H4 (cell line): ENCODE data around the gene CRACR2B. TPM values are rescaled to one million over a fixed set of nuclear protein-coding genes. Genes with fewer than 3 reads are reported as not detected.

Experiments used
- DNase-seq: peaks from one replicate; pipeline ENCODE4 v3.0.0-alpha.2; 2015; ENCODE audit warnings: low spot score
- total RNA-seq: library from RNA; depleted of rRNA; stranded (reverse); fragments of >200 nt; shearing (Covaris generic); gene quantifications from 2 replicates; pipeline ENCODE4 v1.2.3, GENCODE V29; 2014

Gene CRACR2B
- total RNA-seq, 1 experiment from 2014 or later: not detected

DNA sequence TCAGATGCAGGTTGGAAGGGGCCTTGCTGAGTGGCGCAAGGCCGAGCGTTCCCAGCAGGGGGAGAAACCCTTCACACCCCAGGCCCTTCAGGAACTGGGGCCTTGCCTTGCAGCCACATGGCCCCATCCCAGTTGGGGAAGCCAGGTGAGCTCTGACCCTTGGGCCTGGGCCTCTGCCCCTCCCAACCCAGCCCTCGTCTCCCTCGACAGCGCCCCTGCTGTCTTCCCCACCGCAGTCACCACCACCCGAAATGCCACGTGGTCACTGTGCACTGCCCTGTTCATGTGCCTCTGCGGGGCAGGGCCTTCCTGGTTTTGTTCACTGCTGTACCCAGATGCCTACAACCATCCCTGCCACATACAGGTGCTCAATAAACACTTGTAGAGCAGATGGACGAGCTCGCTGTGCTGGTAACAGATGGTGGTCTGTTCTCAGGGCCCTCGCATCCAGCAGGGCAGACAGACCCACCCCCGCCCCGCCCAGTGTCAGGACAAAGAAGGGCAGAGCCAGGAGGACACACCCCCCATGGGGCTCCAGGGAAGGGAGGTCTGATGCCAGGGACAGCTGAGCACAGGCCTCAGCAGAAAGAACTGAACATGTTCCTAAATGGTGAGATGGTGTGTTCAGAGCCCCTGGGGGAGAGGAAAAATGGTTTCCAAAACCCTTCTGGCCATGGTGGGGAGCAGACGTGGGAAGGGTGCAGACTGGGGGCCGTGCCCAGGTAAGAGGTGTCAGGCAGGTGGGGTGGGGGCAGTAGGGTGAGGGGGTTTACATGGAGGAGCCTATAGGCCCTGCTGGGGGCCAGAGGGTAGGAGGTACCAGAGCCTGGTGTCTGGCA, 10.9 kb downstream of the CRACR2B start:
- DNase-seq: peak; percentile 70

GRCh38 chr11:839280-839623, 11.5 kb downstream of the CRACR2B start:
- no peak for DNase-seq

DNA sequence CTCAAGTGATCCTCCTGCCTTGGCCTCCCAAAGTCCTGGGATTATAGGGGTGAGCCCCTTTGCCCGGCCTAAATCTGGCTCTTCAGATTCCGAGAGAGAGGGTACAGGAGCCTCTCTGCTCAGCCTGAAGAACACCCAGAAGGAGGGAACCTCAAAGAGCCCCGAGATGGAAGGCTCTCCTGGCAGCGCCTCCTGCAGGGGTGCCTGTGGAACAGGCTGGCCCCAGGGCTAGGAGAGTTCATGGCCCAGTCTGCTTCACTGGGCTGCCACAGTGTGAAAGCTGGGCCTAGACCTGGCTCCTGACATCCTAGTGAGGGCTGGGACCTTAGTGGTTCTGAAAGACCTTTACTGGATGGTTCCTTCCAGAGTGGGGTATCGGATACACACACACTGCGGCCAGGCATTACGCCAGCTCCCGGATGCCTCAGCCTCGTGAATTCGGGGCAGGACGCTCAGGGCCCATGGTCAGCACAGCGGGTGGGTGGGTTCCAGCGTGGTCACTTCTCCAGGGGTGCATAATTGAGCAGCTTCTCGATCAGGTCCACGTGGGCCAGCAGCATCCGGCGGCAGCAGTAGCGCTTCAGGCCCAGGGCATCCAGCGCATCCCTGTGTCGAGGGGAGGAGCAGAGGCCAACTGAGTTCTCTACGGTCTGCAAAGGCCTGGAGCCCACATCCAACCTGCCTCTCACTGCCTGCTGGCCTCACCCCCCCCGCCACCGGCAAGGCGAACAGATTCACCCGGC, 12.3 kb downstream of the CRACR2B start:
- DNase-seq: no peak

- no peak for DNase-seq
These were observed 14.3 kb downstream of the CRACR2B start for GRCh38 chr11:841981-842369.

- peak; percentile 92 for DNase-seq
These were observed 14.8 kb downstream of the CRACR2B start, which contains the start of the genes POLR2L and TSPAN4 for GRCh38 chr11:842370-843002. TSS of gene POLR2L (minus strand) at chr11:842529. CDS start at chr11:842508, 21 bp downstream. TSS of gene TSPAN4 (plus strand) at chr11:842852. CDS start at chr11:850305, 7,453 bp downstream.

DNA sequence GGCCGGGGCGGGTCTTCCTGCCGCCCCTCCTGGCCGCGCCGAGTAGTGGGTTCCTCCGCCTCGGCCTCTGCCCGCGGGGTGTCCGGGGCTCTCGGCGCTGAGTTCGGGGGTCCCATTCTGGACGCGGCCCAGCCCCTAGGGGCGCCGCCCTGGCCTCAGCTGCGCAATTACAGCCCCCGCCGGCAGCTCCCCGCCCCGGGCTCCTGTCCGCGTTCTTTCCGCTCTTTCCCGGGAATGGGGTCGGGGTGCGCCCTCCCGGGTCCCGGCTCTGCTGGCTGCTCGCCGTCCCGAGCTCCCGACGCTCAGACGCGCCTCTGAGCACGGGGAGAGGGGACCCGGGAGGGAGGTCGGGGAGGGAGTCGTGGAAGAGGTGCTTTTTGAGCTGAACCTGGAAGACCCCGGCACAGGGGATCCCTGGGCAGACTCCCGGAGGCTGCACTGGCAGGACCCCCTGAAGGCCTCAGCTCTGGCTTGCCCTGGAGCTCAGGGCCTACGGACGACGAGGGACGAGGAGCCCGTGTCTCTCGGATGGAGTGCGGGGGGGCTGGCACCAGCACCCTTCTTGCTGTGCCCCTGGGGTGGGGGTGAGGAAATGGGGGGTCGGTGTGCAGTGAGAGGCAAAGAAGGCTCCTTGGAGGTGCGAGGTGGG, 15.5 kb downstream of the CRACR2B start:
- no peak for DNase-seq

DNA sequence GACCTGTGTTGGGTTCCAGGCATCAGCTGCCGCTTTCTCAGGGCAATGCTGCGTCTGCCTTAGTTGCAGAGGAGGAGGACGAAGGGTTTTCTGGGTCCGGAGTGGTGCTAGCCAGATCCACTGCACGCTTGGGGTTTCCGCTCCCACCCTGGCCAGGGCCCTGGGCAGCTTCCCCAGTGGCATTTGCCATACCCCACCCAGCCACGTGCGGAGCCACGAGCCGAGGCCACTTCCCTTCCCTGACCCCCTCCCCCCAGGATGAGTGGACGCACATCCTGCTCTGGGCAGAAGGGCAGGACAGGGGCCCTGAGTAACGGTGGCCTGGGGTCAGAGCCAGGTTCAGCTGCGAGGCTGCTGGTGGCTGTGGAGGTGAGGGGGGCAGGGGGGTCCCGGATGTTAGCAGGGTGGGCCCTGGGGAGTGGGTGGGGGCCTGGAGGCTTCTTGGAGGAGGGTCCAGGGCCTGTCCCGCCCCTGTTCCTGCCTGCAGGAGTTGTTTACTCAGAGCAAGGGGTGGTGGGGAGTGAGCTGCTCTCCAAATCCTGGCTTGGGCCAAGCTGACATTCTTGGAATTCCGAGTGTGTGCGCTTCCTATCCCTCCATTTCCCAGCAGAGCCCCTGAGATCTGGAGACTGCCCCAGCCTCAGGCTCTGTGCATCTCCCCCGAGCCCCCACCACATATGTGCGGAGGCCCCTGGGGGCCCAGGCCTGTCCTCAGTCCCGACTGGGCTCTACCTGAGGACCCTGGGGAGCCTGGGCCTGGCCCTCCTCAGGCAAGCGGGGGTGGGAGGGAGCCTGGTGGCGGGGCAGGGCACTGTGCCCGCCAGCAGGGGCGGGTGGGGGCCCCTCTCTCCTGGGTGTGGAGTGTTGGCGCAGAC, 16.3 kb downstream of the CRACR2B start:
- DNase-seq: peak; percentile 96

- DNase-seq: peak; percentile 95
These were observed 17.2 kb downstream of the CRACR2B start for GRCh38 chr11:844693-845644.

DNA sequence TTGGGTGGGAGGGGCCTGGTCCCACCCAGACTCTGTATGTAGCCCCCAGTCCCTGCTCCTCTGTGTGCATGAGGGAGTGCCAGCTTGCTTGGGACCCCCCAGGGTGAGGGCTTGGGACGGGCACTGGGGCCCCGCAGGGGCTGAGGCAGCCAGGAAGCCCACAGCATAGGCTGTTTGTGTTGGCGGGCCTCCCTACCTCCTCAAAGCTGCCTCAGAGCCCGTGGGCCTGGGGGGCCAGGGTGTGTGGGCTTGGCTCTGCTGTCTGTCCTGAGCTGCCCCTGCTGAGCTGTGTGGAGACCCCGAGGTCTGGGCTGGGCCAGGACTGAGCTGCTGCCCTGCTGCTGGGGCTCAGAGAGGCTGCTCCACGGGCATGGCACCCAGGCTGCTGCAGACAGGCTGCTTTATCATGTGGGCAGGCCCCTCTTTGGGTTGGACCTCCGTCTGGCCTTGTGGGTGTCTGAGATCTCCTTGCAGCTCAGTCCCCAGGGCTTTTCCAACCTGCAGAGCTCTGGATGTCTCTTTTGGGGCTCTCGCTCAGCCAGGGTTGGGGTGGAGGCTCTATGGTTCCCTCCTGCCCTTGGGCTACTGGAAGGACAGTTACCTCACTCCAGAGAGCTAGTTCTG, 18.3 kb downstream of the CRACR2B start:
- no peak for DNase-seq

DNA sequence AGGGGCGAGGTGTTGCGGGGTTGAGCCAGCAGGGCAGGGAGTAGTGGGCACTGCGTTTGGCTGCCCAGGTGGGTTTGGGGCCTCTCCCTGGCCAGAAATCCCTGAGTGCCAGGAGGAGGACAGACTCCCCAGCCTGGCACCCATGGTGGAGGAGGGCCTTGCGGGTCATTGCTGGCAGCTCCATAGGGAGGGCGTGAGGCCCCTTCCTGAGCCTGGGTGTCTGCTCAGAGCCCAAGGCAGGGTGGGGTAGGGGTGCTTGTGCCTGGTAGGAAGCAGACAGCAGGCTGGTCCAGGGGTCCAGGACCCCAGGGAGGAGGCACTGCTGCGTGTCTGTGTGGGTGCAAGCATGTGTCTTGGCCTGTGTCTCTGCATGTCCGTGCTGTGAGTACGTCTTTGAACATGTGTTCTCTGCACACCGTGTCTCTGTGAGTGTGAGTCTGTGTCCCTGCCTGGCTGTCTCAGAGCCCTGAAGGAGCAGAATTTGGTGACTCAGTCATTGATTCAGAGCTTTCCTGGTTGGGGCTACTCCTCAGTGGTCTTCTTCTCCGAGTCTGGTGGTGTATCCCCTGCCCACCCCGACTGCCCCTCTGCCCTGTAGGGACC, 18.9 kb downstream of the CRACR2B start:
- DNase-seq: no peak

DNA sequence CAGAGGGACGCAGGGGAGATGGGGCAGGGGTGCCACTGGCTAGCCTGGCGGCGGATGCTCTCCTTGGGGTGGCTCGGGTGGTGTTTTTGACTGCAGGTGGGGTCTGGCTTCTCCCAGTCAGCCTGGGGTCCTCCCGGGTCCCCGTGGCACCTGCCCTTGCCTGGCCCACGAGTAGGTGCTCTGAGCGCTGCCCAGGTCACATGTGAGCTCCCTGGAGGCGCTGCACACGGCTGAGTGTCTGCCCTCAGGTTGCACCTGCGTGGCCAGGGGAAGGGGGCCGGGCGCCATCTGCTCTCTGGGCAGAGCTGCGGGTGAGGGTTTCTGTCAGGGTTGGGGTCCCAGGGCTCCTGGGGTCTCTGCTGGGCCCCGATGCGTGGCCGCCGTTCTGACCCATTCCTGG, 20.2 kb downstream of the CRACR2B start:
- DNase-seq: no peak

DNA sequence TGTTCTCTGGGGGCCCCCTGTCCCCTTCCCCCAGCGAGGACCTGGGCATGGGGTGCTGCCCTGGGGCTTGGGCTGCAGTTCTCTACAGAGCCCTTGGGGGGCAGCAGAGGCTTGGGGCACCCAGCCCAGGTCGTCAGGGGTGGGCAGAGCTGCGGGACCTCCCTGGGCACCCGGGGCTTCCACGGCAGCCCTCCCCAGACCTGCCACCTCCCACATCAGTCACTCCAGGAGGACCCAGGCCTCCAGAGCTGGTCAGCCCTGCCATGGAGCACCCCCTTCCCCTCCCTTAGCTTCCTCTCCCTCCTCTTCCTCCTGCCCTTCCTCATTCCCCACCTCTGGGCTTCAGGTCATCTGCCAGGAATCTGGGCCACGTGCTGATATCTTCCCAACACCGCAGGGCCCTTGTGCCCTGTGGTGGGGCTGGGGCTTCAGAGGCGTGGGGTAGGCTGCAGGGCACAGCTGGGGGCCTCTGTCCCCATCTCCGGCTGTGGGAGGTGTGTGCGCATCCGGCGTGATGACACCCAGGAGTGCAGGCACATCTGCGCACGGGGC, 20.7 kb downstream of the CRACR2B start:
- no peak for DNase-seq

GRCh38 chr11:849104-849824, 21.5 kb downstream of the CRACR2B start:
- no peak for DNase-seq

- DNase-seq: no peak
These were observed 22.4 kb downstream of the CRACR2B start for GRCh38 chr11:849951-850774.

- no peak for DNase-seq
These were observed 23.4 kb downstream of the CRACR2B start for GRCh38 chr11:850775-851763.

DNA sequence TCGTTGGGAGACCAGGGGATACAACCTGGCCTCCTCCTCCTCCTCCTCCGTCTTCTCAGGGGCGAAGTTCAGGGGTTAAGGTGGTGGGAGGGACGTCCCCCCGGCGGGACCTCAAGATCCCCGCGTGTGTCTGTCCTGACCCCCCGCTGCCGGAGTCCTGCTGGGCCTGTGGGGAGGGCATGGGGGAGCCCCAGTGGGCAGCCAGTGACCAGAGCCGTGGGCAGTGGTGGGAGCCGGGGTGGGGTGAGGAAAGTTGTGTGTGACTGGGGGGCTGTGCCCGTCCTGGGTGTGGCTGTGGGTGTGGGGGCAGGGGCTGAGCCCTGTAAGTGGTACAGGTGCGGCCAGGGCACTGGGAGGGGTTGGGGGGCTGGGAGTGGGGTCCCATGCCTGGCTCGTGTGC, 25.0 kb downstream of the CRACR2B start:
- no peak for DNase-seq
